Activated T-cell treated with anti-CD3 and anti-CD28 coated beads, Interleukin-2, amount 50 U/mL, for 24 hours (primary cell): ENCODE results near the gene DSCAM.

Experiments
- DNase-seq: peaks from one replicate; pipeline ENCODE4 v3.0.0-alpha.2; 2020
- H3K27ac Mint-ChIP-seq: 2 replicates; pipeline ENCODE4 v1.8.0; 2020; ENCODE audit warnings: mild to moderate bottlenecking, mixed read lengths
- H3K27me3 Mint-ChIP-seq: 2 replicates; pipeline ENCODE4 v1.8.0; 2020; ENCODE audit warnings: mixed read lengths
- H3K36me3 Mint-ChIP-seq: 2 replicates; pipeline ENCODE4 v1.8.0; 2020; ENCODE audit warnings: low read depth, mixed read lengths
- H3K4me1 Mint-ChIP-seq: 2 replicates; pipeline ENCODE4 v1.8.0; 2020; ENCODE audit warnings: low read depth, mixed read lengths
- H3K4me3 Mint-ChIP-seq: 2 replicates; pipeline ENCODE4 v1.8.0; 2020; ENCODE audit warnings: mild to moderate bottlenecking, moderate library complexity, mixed read lengths
- H3K9me3 Mint-ChIP-seq: 2 replicates; pipeline ENCODE4 v1.8.0; 2020; ENCODE audit warnings: mixed read lengths

The DSCAM gene

GRCh38 chr21:40687625-40688024, 159.3 kb downstream of the DSCAM start:
- DNase-seq = no peak
- Mint-ChIP-seq H3K27me3 (no peaks in the 10 kb centered on the region), H3K36me3 (no peaks in the 10 kb centered on the region)

GRCh38 chr21:40686526-40686925, 160.4 kb downstream of the DSCAM start:
- Mint-ChIP-seq H3K9me3 (peaks cover 3% of the 10 kb centered on the region), H3K4me1 (no peaks in the 10 kb centered on the region), H3K27ac (no peak overlapping the region)

More at GRCh38 chr21:40687625-40688024, 159.3 kb downstream of the DSCAM start:
- Mint-ChIP-seq H3K9me3 (peaks cover 3% of the 10 kb centered on the region), H3K4me1 (no peaks in the 10 kb centered on the region), H3K4me3 (no peak overlapping the region), H3K27ac (no peak overlapping the region)

GRCh38 chr21:40685141-40685540, 161.8 kb downstream of the DSCAM start:
- no peak overlapping the region for H3K27ac Mint-ChIP-seq
- H3K4me1 Mint-ChIP-seq = no peaks in the 10 kb centered on the region

More at GRCh38 chr21:40686526-40686925, 160.4 kb downstream of the DSCAM start:
- Mint-ChIP-seq H3K4me3 (no peak overlapping the region), H3K27me3 (no peaks in the 10 kb centered on the region), H3K36me3 (no peaks in the 10 kb centered on the region)
- no peak for DNase-seq

GRCh38 chr21:40684726-40685125, 162.2 kb downstream of the DSCAM start:
- H3K4me1 Mint-ChIP-seq = no peaks in the 10 kb centered on the region
- H3K36me3 Mint-ChIP-seq = no peaks in the 10 kb centered on the region
- H3K27ac Mint-ChIP-seq = no peak overlapping the region
- no peak overlapping the region for H3K4me3 Mint-ChIP-seq
- H3K27me3 Mint-ChIP-seq = no peaks in the 10 kb centered on the region
- H3K9me3 Mint-ChIP-seq = peaks cover 3% of the 10 kb centered on the region
- DNase-seq = no peak

More at GRCh38 chr21:40685141-40685540, 161.8 kb downstream of the DSCAM start:
- H3K27me3 Mint-ChIP-seq = no peaks in the 10 kb centered on the region
- no peak for DNase-seq
- H3K9me3 Mint-ChIP-seq = peaks cover 3% of the 10 kb centered on the region
- H3K36me3 Mint-ChIP-seq = no peaks in the 10 kb centered on the region
- no peak overlapping the region for H3K4me3 Mint-ChIP-seq

GRCh38 chr21:40683349-40683748, 163.6 kb downstream of the DSCAM start:
- no peaks in the 10 kb centered on the region for H3K36me3 Mint-ChIP-seq
- no peaks in the 10 kb centered on the region for H3K4me1 Mint-ChIP-seq
- H3K9me3 Mint-ChIP-seq = peaks cover 3% of the 10 kb centered on the region
- no peak for DNase-seq
- H3K4me3 Mint-ChIP-seq = no peak overlapping the region
- no peak overlapping the region for H3K27ac Mint-ChIP-seq
- no peaks in the 10 kb centered on the region for H3K27me3 Mint-ChIP-seq

GRCh38 chr21:40681164-40681859, 165.6 kb downstream of the DSCAM start:
- Mint-ChIP-seq H3K9me3 (peaks cover 3% of the 10 kb centered on the region), H3K4me3 (no peak overlapping the region), H3K36me3 (no peaks in the 10 kb centered on the region), H3K27ac (no peak overlapping the region), H3K27me3 (no peaks in the 10 kb centered on the region), H3K4me1 (no peaks in the 10 kb centered on the region)
- DNase-seq = no peak

- no peak overlapping the region for H3K4me3 Mint-ChIP-seq
- H3K27ac Mint-ChIP-seq = no peak overlapping the region
- H3K36me3 Mint-ChIP-seq = no peaks in the 10 kb centered on the region
- no peaks in the 10 kb centered on the region for H3K4me1 Mint-ChIP-seq
- no peaks in the 10 kb centered on the region for H3K27me3 Mint-ChIP-seq
- DNase-seq = no peak
- H3K9me3 Mint-ChIP-seq = no peaks in the 10 kb centered on the region
Observed at GRCh38 chr21:40680311-40680710, 166.6 kb downstream of the DSCAM start.

GRCh38 chr21:40678681-40679284, 168.2 kb downstream of the DSCAM start:
- H3K27ac Mint-ChIP-seq = no peak overlapping the region
- H3K36me3 Mint-ChIP-seq = no peaks in the 10 kb centered on the region
- H3K9me3 Mint-ChIP-seq = peaks cover 2% of the 10 kb centered on the region
- DNase-seq = no peak
- no peaks in the 10 kb centered on the region for H3K27me3 Mint-ChIP-seq
- no peak overlapping the region for H3K4me3 Mint-ChIP-seq
- no peaks in the 10 kb centered on the region for H3K4me1 Mint-ChIP-seq

GRCh38 chr21:40675017-40675416, 171.9 kb downstream of the DSCAM start:
- Mint-ChIP-seq H3K4me1 (no peaks in the 10 kb centered on the region), H3K9me3 (peaks cover 2% of the 10 kb centered on the region), H3K27ac (no peak overlapping the region), H3K4me3 (no peak overlapping the region), H3K36me3 (no peaks in the 10 kb centered on the region), H3K27me3 (no peaks in the 10 kb centered on the region)
- no peak for DNase-seq

GRCh38 chr21:40672602-40673001, 174.4 kb downstream of the DSCAM start:
- Mint-ChIP-seq H3K27me3 (no peaks in the 10 kb centered on the region), H3K9me3 (peaks cover 2% of the 10 kb centered on the region), H3K4me3 (no peak overlapping the region), H3K4me1 (no peaks in the 10 kb centered on the region), H3K36me3 (no peaks in the 10 kb centered on the region), H3K27ac (no peak overlapping the region)
- no peak for DNase-seq

GRCh38 chr21:40671716-40672115, 175.2 kb downstream of the DSCAM start:
- Mint-ChIP-seq H3K36me3 (no peaks in the 10 kb centered on the region), H3K4me3 (no peak overlapping the region), H3K27ac (no peak overlapping the region), H3K27me3 (no peaks in the 10 kb centered on the region), H3K9me3 (peaks cover 5% of the 10 kb centered on the region), H3K4me1 (no peaks in the 10 kb centered on the region)
- no peak for DNase-seq

GRCh38 chr21:40668555-40669275, 178.2 kb downstream of the DSCAM start:
- no peak for DNase-seq
- H3K27ac Mint-ChIP-seq = no peak overlapping the region
- no peaks in the 10 kb centered on the region for H3K27me3 Mint-ChIP-seq
- H3K9me3 Mint-ChIP-seq = peaks cover 3% of the 10 kb centered on the region
- no peaks in the 10 kb centered on the region for H3K36me3 Mint-ChIP-seq
- no peaks in the 10 kb centered on the region for H3K4me1 Mint-ChIP-seq
- no peak overlapping the region for H3K4me3 Mint-ChIP-seq

GRCh38 chr21:40667967-40668366, 179.0 kb downstream of the DSCAM start:
- Mint-ChIP-seq H3K4me3 (no peak overlapping the region), H3K9me3 (peaks cover 3% of the 10 kb centered on the region), H3K4me1 (no peaks in the 10 kb centered on the region), H3K36me3 (no peaks in the 10 kb centered on the region), H3K27me3 (no peaks in the 10 kb centered on the region), H3K27ac (no peak overlapping the region)
- no peak for DNase-seq

- Mint-ChIP-seq H3K4me1 (no peaks in the 10 kb centered on the region), H3K27me3 (no peaks in the 10 kb centered on the region), H3K9me3 (peaks cover 3% of the 10 kb centered on the region), H3K36me3 (no peaks in the 10 kb centered on the region), H3K27ac (no peak overlapping the region), H3K4me3 (no peak overlapping the region)
- no peak for DNase-seq
Observed at GRCh38 chr21:40662889-40663288, 184.1 kb downstream of the DSCAM start.

- no peak overlapping the region for H3K4me3 Mint-ChIP-seq
- DNase-seq = no peak
- peaks cover 3% of the 10 kb centered on the region for H3K9me3 Mint-ChIP-seq
- no peaks in the 10 kb centered on the region for H3K27me3 Mint-ChIP-seq
- no peak overlapping the region for H3K27ac Mint-ChIP-seq
- no peaks in the 10 kb centered on the region for H3K4me1 Mint-ChIP-seq
- H3K36me3 Mint-ChIP-seq = no peaks in the 10 kb centered on the region
Observed at GRCh38 chr21:40660461-40660860, 186.5 kb downstream of the DSCAM start.
